Stimulated activated CD8-positive, alpha-beta memory T cell treated with anti-CD3 and anti-CD28 coated beads, Interleukin-7, amount 100 ng/mL, for 24 hours (primary cell): ENCODE data around the gene UBE2I.

Experiments used
- DNase-seq: peaks from one replicate; pipeline ENCODE4 v3.0.0-alpha.2; 2020; ENCODE audit warnings: low read depth

UBE2I gene

DNA sequence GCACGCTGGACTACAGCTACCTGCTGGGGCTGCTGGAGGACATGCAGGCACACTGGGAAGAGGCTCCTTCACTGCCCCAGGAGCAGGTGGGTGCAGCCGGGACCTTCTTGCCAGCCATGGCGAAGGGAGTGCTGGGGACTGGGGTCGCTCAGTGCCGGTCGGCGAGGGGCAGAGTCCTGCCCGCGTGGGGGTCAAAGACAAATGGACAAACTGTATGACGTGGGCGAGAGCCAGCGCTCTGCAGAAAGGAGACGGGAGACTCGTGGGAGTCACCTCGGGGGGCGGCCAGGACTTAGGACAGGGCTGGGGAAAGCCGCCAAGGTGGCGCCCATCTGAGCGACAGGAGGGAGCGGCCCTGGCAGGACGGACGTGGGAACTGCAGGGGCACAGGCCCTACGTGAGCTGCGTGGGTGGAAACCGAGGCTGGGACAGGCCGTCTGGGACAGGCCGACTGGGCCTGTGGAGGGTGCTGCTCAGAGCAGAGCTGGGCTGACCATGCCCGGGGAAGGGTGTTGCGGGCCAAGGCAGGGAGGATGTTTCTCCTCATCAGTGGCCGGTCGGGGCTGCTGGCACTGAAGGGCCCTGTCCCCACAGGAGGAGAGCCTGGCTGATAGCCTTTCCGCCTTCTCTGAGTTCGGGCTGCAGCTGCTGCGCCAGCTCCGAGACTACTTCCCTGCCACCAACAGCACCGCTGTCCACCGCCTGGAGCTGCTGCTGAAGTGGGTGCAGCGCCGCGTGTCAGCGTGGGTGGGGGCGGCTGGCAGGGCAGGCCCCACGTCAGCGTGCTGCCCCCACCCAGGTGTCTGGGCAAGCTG, 34.2 kb downstream of the UBE2I start:
- DNase-seq = no peak

DNA sequence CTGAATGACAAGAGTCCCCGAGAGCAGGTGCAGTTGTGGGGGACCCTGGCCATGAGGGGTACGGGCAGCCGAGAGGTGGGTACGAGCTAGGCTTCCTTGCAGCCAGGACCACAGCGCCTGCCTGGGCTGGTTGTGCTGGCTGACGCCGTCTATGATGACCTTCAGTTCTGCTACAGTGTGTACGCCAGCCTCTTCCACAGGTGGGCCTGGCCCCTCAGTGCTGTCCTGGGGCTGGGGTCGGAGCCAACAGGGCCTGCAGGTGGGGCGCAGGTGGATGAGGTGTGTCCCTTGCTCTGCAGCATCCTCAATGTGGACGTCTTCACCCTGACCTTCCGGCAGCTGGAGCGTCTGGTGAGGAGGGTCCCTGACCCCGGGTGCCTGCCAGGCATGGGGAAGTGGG, 35.1 kb downstream of the UBE2I start:
- DNase-seq = no peak

DNA sequence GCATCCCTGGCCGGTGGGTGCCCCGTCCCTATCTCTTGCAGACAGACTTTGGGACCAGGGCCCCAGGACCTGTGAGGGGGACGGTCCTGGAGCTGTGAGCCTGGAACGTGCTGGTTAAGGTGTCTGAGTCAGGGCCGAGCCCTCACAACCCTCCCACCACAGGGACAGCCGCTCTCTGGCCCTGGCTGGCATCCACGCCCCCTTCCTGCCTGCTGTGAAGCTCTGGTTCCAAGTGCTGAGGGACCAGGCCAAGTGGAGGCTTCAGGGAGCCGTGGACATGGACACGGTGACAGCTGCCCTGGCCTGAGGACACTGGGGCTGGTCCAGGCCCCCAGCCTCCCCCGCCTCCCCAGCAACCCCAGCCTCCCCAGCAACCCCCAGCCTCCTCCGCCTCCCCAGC, 35.7 kb downstream of the UBE2I start:
- no peak for DNase-seq

DNA sequence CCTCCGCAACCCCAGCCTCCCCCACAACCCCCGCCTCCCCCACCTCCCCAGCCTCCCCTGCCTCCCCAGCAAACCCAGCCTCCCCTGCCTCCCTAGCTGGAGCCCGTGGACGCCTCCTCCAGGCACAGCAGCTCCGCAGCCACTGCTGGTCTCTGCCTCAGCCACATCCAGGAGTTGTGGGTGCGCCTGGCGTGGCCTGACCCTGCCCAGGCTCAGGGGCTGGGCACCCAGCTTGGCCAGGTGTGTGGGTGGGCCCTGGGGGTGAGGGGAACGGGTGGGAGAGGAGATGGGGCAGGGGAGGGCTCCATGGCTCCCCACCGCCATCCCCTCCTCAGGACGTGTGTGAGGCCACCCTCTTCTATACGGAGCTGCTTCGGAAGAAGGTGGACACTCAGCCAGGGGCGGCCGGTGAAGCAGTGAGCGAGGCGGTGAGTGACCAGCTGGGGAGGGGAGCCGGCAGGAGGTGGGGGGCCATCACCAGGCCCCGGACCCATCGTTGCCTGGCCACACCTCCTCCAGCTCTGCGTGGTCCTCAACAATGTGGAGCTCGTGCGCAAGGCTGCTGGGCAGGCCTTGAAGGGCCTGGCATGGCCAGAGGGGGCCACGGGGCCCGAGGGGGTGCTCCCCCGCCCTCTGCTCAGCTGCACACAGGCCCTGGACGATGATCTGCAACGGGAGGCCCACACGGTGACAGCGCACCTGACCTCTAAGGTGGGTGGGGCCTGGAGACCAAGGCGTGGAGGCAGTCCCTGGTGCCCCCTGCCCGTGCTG, 36.4 kb downstream of the UBE2I start:
- DNase-seq = no peak

DNA sequence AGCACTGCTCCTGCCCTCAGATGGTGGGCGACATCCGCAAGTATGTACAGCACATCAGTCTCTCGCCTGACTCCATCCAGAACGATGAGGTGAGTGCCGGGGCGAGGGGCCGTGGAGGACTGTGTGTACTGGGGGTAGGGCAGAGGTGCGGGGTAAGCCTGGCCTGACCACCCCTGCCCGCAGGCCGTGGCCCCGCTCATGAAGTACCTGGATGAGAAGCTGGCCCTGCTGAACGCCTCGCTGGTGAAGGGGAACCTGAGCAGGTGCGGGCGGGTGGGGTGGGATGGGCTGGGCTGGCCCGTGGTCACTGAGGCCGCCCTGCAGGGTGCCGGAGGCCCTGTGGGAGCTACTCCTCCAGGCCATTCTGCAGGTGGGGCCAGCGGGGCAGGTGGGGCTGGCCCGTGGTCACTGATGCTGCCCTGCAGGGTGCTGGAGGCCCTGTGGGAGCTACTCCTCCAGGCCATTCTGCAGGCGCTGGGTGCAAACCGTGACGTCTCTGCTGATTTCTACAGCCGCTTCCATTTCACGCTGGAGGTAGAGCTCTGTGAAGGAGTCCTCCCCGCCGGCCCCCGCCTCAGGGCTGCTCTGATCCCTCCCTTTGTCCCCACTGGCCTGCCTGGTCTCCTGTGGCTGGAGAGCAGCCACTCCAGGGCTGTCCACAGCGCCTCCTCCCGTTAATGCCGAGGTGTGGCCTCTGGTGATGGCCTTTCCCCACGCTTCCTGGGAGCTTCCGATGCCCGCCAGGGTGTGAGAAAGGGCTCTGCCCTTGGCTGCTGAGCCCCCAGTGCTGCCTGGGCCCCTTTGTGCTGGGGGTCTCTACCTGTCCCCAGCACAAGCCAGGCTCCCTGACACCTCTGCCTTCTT, 37.2 kb downstream of the UBE2I start:
- no peak for DNase-seq

DNA sequence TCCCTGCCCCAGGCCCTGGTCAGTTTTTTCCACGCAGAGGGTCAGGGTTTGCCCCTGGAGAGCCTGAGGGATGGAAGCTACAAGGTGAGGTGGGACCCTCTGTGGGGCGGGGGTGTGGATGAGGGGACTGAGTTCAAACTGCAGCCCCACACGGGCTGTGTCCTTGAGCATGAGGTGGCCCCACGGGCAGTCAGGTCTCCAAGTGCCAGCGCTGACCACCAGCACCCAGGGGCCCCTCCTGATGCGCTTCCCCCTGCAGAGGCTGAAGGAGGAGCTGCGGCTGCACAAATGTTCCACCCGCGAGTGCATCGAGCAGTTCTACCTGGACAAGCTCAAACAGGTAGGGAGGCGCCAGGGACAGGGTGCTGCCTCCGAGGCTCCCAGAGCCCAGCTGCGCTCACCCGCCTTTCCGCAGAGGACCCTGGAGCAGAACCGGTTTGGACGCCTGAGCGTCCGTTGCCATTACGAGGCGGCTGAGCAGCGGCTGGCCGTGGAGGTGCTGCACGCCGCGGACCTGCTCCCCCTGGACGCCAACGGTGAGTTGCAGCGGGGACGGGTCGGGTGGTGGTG, 37.9 kb downstream of the UBE2I start:
- no peak for DNase-seq

DNA sequence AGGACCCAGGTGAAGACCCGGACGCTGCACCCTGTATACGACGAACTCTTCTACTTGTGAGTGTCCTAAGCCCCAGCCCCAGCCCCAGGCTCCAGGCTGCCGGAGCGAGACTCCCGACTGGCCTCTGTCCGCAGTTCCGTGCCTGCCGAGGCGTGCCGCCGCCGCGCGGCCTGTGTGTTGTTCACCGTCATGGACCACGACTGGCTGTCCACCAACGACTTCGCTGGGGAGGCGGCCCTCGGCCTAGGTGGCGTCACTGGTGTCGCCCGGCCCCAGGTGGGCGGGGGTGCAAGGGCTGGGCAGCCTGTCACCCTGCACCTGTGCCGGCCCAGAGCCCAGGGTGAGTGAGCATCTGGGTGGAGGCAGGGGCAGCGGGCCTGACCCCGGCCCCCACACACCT, 38.5 kb downstream of the UBE2I start:
- no peak for DNase-seq

DNA sequence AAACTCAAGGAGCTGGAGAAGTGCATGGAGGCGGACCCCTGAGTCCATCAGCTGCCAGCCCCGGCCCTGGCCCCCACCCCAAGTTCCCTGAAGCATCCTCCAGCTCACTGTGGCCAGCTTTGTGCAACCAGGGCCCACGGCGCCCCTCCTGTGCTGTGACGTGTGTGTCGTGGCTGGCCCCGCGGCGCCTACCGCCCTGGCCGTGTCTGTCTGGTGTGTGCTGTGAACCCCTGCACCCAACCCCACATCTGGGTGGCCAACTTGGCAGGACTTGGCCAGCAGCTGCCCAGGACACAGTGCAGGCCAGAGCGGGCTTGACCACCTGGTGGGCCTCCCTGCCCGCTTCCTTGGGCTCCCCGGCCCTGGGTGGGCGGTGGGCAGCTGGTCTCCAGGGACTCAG, 39.0 kb downstream of the UBE2I start:
- DNase-seq = no peak

DNA sequence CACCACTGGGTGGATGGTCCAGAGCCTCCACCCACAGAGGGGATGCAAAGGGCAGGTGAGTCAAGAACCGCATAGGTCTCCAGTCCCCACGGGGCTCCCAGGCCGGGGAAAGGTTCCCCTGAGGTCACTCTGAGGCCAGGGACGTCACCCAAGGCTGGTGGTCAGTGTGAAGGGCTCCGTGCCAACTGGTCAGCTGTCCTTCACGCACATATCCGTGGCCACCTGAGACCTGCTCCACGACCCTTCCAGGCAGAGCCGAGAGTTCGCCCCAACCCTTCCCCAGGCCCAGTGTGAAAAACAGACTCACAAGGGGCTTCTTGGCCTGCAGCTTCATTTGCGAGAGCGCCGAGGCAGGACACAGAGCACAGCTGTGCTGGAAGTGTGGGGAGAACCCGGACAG, 39.5 kb downstream of the UBE2I start:
- DNase-seq = no peak

DNA sequence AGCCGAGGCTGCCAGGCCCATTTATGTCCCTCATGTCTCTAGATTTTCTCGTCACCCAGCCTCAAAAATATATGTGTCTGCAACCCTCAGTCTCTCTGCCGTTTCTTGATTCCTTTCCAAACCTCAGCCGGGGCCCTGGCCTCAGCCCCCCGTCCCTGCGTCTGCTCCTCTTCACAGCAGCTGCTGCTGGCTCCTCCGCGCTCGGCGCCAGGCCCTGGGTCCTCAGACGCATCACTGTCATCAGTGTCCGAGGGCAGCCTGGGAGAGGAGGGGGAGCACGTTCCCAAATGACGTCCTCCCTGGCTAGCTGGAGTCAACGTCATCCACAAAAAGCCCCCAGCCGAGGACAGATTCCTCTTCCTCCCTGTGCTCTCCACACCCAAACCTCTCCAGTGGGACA, 39.9 kb downstream of the UBE2I start:
- DNase-seq = no peak

DNA sequence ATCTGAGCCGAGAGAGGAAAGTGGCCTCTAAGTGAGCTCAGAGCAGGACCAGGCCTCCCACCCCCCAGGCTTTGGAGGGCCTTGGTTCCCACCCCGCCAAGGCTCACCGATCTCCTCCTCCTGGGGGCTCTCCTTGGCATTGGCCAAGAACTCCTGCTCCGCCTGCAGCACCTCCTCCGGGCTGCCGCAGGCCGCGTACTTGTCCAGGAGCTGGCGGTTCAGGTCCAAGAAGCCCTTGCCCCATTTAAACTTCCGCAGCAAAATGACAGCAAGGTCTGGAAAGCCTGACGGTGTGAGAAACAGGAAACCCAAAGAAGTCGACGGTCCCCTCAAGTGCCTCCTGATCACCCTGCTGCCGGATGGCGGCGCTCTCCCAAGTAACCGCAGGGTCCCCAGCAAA, 40.5 kb downstream of the UBE2I start:
- no peak for DNase-seq

DNA sequence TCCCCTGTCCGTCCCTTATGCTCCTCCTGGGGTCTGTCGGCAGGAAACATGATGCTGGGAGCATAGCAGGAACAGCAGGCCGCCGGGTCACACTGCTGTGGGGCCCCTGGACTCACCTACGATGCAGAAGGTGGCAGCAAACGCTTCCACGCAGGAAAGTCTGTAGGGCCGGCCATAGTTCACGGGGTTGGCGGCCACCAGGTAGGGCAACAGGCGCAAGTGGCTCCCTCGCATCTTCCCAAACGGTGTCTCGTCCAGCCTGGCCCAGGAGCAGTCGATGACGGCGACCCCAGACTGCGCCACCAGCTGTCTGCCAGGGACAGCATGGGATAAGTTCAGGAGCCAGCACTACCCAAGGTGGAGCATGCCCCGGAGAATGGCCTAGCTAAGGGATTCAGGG, 41.3 kb downstream of the UBE2I start:
- DNase-seq = no peak

DNA sequence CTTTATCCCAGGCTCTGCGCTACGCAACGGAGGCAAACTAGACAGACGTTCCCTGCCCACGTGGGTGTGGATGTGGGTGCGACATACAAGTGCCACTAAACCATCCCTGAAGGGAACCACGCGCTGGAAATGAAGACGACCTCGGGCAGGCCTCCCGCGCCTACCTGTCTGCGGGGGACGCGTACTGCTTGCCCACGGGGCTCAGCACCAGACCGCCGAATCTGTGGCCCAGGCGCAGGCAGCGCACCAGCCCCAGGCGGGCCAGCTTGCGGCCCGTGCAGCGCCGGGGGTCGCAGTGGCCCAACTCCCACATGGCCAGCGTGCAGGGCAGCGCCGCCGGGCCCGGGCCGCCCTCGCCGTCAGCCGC, 41.8 kb downstream of the UBE2I start:
- no peak for DNase-seq

DNA sequence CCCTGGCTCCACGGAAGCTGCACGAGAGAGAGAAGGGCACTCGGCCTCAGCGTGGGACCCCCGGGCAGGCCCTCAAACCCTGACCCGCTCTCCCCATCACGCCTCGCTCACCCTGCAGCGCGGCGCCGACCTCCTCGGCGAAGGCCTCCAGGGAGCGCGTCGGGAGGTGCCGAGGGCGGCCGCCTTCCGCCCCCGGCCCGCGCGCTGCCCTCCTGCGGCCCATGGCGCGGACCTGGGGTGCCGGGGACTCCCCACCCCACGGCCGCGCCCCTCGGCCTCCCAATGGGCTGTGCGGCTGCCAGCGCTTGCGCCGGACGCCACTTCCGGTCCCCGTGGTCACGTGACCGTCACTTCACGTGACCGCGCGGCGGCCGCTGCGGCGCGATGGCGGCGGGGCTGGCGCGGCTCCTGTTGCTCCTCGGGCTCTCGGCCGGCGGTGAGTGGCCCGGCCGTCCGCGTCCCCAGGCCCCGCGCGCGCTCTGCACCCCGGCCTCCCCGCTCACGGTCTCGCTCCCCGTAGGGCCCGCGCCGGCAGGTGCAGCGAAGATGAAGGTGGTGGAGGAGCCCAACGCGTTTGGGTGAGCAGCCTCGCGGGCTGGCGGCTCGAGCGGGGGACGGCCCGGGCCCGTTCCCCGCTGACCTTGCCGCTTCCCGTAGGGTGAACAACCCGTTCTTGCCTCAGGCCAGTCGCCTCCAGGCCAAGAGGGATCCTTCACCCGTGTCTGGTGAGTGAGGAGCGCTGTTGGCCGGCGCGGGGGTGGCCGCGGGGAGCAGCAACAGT, 42.3 kb downstream of the UBE2I start, which contains the start of the genes GNPTG and TSR3:
GNPTG (plus strand) TSS at position 350 of the 781 bp plus-strand sequence; CDS start at position 385, 35 bp downstream.
TSR3 (minus strand) TSS at position 297 of the 781 bp plus-strand sequence; CDS start at position 223, 74 bp downstream.
- DNase-seq = peak; percentile 63

DNA sequence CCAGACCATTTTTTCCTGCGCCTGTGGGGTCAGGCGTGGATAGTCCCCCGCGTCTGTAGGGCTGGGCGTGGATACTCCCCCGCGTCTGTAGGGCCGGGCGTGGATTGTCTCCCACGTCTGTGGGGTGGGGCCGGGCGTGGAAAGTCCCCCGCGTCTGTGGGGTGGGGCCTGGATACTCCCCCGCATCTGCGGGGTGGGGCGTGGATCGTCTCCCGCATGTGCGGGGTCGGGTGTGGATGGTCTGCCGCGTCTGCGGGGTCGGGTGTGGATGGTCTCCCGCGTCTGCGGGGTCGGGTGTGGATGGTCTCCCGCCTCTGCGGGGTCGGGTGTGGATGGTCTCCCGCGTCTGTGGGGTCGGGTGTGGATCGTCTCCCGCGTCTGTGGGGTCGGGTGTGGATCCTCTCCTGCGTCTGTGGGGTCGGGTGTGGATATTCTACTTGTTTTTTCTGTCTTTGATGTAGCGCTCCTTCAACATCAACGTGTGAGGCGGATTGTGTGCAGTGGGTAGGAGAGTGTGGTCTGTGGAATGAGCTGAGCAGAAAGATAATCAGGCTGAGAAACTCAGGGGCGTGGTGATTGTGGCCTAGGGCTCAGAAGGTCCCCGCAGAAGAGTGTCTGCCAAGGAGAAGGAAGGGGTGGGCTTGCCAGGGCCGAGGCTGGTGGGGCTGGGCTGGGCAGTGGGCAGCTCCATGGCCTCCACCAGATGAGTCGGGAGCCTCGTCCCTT, 45.5 kb downstream of the UBE2I start:
- no peak for DNase-seq

DNA sequence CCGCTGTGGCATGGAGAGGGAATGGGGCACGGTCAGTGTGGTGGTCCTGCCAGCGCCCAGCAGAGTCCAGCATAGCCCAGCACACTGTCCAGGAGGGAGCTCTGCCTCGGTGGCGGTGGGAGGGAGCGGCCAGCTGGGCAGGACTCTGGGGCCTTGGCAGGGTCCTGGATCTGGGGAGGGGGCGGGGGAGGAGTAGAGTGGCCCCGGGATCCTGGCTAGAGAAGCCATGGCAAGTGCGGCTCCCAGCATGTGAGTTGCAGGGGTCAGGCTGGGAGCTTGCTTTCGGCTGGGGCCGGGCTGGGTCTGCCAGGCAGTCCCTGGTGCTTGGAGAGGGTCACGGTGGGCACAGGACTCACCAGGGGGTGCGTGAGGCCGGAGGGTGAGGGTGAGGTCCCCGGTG, 46.2 kb downstream of the UBE2I start:
- DNase-seq = no peak

DNA sequence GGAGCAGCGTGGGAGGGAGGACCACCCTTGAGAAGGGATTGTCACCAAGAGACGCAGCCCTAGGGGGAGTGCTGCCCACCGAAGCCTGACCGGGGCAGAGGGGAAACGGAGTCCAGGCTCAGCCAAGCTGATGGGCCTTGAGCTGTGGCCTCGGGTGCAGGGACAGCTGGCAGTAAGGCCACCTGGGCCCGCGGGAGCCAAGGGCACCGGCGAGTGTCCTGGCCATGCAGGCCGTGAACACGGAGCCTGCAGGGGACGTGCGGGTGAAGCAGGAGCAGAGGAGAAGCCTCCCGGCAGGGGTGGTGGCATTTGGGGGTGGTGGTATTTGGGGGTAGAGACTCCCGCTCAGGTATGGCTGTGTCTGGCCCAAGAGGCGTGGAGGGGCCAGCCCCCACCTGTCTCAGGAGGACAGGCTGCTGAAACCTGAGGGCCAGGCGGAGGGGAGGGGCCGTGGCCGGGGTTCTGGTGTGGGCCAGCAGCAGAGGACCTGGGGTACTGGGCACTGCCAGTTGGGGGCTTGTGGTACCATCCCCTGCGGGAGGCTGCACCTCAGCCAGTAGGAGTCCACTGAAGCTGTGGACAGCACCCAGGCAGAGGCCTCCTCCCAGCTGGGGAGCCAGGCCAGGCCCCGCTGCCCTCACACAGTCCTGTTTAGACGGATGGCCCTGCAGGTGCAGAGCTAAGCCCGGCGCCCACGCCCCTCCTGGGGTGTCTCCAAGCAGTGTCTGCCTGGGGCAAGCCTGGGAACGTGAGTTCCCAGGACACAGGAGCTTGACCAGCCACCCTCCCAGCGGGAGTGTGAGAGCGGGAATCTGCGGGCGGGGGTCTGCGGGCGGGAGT, 46.8 kb downstream of the UBE2I start:
- DNase-seq = no peak

DNA sequence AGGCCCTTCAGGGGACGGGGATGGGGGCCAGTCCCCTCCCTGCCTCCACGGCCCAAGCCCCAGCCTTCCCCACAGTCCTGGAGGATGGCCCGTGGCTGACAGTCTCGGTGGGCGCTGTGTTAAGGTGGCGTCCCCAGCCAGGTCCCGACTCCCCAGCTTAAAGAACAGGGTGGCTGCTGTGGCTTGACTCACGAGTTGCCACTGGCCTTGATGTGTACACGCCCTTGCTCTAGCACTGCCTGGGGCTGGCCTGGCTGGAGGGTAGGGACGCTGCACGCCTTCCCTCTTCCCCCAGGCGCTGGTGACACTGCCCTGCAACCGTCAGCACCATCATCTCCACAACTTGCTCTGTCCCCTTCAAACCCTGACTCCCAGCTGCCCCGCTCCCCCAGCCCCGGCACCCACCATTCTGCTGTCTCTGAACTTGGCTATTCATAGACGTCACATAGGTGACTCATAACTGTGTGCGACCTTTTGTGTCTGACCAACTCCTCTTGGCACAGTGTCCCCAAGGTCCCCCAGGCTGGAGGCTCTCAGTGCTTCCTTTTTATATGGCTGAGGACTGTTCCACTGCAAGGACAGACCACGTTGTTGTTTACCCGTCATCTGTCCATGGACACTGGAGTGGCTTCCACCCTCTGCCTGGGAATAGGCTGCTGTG, 48.6 kb downstream of the UBE2I start:
- no peak for DNase-seq
